ENCODE data around the gene LDLRAD3.

DNA sequence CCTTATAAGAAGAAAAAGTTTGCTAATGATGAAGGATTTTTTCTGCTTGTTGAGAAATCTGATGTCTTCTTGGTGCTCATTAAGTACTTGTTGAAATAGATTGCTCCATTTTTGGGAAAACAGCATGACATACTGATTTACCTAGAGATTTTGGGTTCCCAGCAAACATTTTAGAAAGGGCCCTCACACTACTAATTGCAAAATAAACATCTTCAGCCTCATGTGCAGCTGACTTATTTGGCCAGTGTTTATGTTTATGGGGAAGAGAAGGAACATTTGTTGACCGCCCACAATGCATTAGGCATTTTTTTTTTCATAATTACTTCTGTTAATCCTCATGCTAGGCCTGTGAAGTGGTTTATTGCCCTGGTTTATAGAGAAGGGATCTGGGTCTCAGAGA, 40.1 kb downstream of the LDLRAD3 start:
- TF ChIP-seq EZH2 (IDR thresholded peaks at IDR 0.05; ENCODE audit: insufficient read depth, low read length), result no peak
- TF ChIP-seq, protein P1, sequence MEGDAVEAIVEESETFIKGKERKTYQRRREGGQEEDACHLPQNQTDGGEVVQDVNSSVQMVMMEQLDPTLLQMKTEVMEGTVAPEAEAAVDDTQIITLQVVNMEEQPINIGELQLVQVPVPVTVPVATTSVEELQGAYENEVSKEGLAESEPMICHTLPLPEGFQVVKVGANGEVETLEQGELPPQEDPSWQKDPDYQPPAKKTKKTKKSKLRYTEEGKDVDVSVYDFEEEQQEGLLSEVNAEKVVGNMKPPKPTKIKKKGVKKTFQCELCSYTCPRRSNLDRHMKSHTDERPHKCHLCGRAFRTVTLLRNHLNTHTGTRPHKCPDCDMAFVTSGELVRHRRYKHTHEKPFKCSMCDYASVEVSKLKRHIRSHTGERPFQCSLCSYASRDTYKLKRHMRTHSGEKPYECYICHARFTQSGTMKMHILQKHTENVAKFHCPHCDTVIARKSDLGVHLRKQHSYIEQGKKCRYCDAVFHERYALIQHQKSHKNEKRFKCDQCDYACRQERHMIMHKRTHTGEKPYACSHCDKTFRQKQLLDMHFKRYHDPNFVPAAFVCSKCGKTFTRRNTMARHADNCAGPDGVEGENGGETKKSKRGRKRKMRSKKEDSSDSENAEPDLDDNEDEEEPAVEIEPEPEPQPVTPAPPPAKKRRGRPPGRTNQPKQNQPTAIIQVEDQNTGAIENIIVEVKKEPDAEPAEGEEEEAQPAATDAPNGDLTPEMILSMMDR (IDR thresholded peaks at IDR 0.05; ENCODE audit: insufficient read depth, low read depth, low read length), result no peak
